Left lobe of liver (tissue), 2 donors: Measurements from ENCODE around the gene ARHGAP22. TPM values are rescaled to one million over a fixed set of nuclear protein-coding genes. Genes with fewer than 3 reads are reported as not detected.
"Not testable (repeated sequence)": the region's sequence is repeated elsewhere in the genome, so short reads cannot be mapped to it uniquely, and the experiment has no call there.

Experiments used
- ATAC-seq: fragments of 200-7000 bp; cut with Tn5 transposase; one replicate; pipeline ENCODE4 v1.9.1; 2020; ENCODE audit warnings: mild to moderate bottlenecking, moderate library complexity
- DNase-seq: peaks from one replicate; pipeline ENCODE4 v3.0.0-alpha.2; 2020; ENCODE audit warnings: low spot score
- total RNA-seq: library from RNA; stranded (reverse); gene quantifications from one replicate; pipeline ENCODE4 v1.2.1, GENCODE V29; 2021
- donor health status: DM: no; HTN: no; CAD: no; lungs with moderate emphysema.
- donor health status: DM: no; HTN: yes; CAD: no.

The ARHGAP22 gene
- total RNA-seq, 1 donor from 2014 or later, result 0.13 TPM

DNA sequence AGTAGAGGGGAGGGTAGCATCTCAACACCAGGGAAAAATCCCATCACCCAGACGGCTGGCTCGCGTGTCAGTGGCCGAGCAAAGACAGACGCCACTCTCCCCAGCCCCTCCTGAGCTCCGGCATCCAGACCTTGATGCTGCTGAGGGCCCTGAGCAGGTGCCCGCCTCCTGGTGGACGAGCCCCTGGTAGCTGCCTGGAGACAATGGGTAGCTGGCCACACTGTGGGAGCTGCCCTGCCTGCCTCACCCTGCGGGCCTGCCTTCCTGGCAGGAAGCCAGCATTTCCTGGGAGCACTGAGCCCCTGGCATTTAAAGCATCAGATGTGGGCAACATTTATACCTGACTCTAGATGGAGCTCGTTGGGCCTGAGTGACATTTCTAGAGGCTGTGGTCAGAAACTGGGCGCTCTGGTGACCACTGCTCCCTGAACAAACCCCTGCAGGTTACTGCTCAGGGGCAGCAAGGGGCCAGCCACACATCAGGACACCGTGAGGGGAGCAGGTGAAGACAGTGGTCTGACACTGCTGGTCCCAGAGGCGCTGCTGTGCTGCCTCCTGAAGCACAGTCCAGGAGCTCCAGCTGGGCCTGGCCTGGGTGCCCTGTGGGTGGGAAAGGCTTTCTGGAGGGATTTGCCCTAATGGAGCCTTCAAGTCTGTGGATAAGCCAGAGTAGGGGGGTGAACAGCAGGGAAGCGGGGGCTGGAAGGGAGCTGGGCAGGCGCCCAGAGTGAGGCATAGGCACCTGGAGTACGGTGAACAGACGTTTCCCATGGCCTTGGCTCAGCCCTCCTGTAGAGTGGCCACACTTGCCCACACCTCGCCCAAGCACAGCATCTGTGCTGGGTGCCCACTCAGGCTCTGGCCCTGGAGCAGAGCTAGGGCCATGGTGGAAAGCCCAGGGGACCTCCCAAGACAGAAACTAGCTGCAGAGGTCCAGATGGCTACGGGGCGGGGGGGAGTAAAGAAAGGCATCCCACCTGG, 159.7 kb downstream of the ARHGAP22 start:
- ATAC-seq, result no peak
- peak; percentile 42 for DNase-seq

DNA sequence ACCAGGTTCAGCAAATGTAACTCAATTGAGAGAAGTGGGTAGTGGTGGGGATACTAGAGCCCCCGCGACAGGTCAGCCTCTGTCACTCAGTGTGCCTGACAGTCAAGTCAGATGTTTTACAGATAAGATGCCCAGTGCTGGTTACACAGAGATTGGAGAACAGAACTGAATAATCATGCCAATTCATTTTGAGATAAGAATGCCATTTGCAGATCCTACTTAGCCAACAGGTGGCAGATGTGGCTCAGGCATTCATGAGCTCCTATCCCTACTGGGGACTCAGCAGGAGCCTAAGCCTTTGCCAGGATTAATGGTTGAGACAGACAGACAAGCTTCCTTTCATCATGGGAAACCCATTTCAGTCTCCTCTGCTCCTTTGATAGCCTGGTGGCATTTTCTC, 160.6 kb downstream of the ARHGAP22 start:
- ATAC-seq (peak; percentile 68), DNase-seq (no peak)

DNA sequence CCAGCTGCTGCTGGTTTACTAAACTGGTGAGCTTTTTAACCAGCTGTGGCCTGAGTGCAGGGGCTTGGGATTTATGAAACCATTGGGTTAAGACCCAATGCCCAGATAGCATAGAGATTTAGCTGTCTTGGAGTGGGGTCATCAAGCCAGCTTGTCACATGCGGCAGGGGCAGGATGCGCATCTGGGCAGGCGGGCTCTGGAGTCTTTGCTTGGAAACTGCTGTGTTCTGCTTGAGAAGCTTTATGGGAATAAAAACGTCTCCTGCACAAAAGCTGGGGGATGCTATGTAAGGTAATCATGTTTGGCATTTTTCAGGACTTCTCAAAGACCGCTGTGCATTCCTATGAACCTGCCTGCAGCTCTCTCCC, 162.1 kb downstream of the ARHGAP22 start:
- DNase-seq, result no peak
- no peak for ATAC-seq

DNA sequence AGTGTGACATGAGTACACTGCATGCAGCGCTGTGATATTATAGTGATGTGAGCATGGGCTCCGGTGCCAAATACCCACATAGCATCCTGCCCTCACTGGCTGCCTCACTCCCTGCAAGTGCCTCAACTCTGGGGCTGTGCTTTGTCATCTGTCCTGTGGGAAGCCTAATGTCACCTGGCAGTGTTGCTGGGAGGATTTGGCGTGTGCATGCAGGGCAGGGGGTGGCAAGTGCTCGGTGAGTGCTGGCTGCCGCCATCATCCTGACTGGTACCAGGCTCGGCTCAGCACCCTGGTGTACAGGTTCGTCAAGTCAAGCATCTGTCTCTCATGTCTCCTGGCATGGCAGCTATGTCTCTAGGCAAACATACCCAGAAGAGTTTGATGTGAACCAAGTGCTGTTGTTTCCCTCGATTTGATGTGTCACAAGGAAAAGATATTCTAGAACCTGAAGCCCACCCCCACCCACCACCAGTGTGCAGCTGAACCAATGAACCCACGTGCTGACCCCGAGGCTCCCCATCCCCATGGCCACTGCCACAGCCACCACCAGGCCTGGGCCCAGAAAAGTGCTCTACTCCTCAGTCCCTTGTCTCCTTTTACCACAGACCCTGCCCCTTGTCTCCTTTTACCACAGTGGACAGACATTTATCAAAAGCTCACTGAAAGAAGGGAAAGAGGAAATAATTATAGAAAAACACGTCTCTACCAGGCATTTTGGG, 162.6 kb downstream of the ARHGAP22 start:
- no peak for ATAC-seq
- DNase-seq, result peak; percentile 43

DNA sequence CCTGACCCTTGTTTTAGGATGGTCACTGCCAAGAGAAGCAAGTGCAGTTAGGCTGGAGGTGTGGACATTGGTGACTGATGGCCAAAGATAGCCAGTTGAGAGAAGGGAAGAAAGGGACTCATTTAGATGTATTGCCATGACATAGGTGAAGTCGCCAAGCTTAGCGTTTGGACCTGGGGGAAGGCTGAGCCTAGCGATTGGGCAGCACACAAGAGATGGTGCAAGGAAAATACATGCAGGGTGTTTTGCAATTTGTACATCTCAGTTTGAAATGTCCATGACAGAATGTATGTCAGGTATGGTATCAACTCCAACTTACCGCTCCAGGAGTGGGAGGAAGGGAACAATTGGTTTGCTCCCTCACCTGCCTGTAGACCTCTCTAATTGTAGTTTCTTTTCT, 164.1 kb downstream of the ARHGAP22 start:
- ATAC-seq (no peak), DNase-seq (no peak)

DNA sequence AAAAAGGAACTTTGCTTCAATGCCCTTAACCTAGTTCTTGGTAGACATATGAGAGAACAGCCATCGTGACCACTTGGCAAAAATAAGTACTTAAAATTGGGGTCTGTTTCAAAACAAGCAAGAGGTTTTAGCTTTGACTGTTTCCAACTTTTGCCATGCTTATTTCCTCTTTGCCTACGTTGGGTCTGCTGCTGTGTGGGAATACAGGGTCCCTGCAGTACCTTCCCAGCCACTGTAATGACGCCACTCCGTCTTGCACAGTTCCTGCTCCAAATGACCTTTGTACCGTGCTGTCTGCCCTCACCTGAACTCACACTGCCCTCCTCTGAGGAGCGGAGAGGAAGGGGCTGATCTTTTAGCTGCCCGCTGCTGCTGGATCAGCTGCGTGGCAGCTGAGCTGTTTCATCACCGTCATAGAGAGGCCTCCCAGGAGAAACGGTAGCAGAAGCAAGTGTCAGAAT, 165.3 kb downstream of the ARHGAP22 start:
- ATAC-seq (peak; percentile 64), DNase-seq (peak; percentile 47)

DNA sequence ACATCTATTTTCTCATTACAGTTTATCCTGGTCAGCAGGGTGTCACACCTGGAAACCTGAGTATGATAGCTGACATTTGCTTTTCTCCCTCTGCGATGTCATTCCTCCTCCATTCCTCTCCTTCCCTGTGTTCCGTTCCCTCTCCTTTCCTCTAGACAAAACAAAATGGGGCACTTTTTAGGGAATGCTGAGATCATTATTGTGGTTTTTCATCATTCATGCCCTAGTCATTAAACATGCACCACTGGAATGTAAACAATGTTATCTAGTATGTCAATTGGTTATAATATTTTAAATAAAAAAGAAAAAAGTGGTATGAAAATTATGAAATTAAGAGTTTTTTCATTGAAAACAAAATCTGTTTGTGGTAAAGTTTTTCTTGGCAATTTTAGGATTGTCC, 165.8 kb downstream of the ARHGAP22 start:
- ATAC-seq (no peak), DNase-seq (no peak)

DNA sequence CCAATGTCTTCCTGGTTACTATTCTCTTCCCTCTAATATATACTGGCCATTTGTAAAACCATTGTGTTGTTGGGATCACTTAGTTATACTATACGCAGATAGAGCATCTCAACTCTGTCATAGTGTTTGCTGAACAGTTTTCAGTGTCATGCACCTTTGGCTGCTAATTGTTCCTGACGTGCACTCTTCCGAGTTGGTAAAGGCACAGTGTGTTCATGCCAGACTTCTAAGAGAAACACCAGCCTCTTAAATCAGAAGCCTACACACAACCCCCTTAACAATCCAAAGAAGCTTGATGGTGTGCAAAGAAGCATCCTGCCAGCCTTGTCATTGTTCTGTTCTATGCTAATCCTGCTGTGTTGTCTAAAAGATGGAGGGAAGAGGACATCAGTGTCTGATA, 167.3 kb downstream of the ARHGAP22 start:
- no peak for ATAC-seq
- no peak for DNase-seq

DNA sequence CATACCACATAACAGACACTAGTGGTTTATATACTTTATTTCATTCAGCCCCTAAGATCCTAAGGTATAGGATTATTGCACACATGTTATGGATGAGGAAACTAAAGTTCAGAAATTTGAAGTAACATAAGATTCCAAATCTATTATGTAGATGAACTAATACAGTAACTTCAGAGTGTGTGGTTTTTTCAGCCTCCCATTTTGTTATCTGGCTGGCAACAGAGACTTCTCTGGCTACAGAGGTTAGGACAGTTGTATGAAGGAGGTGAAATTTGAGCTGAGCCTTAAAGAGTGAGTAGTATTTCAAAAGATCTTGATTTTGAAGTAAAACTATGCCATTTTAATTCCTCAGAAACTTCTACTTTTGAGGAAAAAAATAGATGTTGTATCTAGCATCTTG, 173.0 kb downstream of the ARHGAP22 start:
- ATAC-seq (no peak), DNase-seq (no peak)

DNA sequence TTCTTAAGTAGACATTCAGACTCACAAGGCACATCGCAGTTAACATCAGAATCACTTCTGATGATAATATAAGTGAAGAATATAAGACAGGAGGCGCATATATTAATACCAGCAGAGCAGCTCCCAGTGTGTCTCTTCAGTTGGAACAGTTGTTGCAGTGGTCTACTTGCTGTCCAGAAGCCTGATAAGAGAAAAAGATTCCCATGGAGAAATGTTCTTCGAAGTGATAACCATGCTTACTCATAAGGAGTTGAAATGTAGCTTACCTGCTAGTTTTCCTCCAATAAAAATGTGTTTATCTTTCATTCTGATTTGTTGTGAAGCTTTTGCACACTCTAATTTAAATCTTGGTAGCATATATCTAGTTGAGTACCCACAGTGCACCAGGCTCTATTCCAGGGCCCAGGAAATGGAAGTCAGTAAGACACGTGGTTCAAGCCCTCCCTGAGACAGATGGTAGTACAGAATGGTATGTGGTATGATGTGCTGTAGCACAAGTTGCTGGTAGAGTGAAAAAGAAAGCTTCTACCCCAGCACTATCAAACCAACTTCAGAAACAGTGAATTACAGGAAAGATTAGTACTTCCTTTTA, 174.4 kb downstream of the ARHGAP22 start:
- no peak for DNase-seq
- no peak for ATAC-seq

DNA sequence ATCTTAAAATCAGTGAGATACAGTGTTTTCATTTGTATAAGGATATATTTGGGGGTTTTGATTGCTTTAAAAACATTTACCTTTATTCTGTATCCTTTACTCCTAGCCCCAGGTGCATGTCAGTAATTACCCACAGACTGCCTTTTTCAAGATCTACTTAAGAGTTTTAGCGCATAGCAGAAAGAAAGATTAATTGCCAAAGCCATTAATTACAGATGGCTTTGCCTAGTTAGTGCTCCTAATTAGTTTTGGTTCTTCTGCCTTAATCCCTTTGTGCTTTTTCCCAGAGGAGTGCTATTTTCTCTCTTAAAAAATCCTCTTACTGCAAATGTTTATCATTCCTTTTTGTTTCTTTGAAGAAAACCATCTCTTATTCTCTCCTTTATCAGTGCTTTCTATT, 175.6 kb downstream of the ARHGAP22 start:
- DNase-seq, result no peak
- ATAC-seq, result no peak

DNA sequence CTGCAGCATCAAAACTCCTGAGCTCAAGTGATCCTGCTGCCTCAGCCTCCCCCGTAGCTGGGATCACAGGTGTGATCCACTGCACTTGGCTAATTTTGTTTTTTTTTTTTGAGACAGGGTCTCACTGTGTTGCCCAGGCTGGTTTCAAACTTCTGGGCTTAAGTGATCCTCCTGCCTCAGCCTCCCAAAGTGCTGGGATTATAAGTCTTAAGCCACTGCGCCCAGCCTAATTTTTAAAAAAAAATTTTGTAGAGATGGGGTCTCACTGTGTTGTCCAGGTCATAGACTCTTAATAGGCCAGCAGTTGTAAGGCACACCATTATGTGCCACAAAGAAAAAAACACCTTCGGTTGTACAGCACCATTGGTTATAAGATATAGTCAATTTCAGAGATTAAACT, 176.0 kb downstream of the ARHGAP22 start:
- no peak for ATAC-seq
- DNase-seq, result no peak

DNA sequence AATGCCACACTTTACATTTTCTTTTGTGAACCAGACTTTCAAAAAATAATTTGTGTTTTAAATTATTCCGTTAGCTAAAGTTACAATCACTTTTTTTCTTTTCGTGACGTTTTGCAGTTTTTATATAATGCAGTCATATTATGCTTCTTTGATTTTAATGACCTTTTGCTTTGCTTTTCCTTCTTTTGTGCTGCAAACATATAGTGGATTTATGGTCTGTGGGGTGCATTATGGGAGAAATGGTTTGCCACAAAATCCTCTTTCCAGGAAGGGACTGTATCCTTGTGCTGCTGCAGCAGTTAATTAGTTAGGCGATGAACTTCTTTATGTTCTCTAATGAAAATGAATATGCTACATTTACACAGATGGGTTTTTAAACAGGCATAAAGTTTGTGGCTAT, 181.0 kb downstream of the ARHGAP22 start:
- ATAC-seq (no peak), DNase-seq (no peak)

DNA sequence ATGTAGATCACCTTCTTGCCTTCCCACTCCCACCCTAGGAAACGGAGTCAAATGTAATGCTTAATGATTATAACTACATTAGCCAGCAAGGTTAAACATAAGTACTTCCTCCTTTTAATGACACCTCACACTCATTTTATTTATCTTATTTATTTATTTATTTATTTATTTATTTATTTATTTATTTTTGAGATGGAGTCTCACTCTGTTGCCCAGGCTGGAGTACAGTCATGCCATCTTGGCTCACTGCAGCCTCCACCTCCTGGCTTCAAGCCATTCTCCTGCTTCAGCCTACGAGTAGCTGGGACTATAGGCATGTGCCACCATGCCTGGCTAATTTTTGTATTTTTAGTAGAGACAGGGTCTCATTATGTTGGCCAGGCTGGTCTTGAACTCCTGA, 183.0 kb downstream of the ARHGAP22 start:
- ATAC-seq, DNase-seq: not testable (repeated sequence)

DNA sequence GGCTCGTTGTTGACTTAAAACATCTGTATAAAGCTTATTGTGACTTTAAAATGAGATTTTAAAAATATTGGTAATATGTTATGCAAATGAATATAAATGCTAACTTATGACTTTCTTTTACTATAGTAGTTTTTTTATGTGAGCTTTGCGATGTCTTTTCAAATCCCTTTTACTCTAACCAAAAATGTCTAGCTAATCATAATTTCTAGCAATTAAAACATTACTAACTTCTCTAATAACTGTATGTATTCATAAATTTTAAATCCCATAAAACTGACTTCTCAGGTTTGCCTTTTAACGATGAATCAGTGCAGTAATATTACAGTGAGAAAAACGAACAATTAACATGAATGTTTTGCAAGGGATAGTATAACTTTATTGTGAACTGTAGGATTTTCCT, 185.2 kb downstream of the ARHGAP22 start:
- ATAC-seq (no peak), DNase-seq (no peak)

DNA sequence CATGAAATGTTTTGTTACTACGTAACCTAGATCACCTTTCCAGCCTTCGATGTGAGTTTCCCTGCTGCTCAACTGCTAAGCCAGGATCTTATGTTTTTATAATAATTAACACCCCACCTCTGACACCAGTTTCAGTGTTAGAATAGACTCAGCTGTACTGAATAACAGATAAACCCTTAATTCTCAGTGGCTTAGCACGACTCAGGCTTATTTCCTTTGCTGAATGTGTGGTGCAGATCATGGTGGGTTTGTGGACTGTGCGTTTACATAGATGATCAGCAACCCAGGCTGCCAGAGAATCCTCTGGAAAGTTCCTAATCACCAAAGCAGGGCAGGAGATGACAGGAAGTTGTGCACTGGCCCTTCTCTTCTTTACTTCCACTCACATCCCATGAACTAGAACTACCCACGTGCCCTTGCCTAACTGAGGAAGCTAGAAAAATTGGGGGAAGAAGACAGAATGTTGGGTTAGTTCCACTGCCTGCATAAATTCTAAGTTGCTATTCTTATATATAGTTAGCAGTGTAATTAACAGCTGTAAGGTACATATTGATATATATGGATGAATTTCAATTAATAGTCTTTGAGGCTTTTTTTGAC, 186.6 kb downstream of the ARHGAP22 start:
- ATAC-seq (no peak), DNase-seq (no peak)

DNA sequence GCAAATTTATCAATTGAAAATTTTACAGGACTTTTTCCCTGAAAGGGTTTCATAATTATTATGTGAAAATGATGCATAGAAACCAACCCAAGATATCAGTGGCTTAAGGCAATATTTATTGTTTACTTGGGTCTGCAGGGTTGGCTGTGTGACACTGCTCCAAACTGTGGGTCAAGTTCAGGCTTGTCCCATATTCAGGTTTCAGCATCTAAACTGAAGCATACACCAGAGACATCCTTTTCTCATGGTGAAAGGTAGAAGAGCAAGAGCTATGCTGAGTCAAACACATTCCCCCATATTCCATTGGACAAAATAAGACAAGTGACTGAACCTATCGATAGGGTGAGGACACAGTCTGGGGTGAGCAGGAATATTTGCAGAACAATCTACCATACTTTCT, 187.5 kb downstream of the ARHGAP22 start:
- ATAC-seq, result no peak
- no peak for DNase-seq

DNA sequence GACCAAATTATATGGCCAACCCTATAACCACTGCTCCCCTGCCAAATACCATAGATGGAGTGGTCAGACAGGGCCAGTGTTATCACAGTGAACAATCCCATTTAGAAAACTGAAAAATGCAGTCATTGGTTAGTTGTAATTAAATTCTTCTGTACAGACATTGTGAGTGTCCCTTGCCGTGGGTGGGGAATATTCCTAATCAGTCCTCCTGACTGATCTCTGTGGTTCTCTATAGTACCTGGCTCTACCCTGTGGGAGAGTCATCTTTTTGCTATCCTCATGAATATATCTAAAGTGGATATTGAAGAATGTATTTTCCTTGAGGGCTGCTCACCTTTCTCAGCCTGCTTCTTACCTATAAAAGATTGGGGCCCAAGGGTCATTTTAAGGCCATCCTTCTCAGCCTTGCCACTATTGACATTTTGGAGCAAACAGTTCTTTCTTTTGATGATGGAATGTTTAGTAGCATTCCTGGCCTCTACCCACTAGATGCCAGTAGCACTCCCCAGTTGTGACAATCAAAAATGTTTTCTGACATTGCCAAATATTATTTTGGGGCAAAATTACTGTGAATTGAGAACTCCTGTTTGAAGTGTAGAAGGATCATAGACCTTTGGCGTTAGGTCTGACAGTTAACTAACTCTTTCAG, 188.2 kb downstream of the ARHGAP22 start:
- DNase-seq (no peak), ATAC-seq (no peak)

DNA sequence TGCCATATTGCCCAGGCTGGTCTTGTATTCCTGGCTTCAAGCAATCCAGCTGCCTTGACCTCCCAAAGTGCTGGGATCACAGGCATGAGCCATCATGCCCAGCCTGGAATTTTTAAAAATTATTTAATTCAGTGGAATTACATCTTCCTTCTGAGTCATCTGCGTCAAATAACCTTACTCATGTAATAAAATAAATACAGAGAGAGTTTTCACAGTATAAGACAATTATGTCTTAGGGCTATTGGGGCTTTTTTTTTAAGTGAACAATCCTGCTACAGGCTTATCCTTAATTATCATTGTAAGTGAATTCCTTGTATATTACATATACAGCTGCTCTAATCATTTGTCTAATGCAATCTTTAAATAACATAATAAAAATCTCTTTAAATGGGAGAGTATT, 190.1 kb downstream of the ARHGAP22 start:
- ATAC-seq (no peak), DNase-seq (no peak)

DNA sequence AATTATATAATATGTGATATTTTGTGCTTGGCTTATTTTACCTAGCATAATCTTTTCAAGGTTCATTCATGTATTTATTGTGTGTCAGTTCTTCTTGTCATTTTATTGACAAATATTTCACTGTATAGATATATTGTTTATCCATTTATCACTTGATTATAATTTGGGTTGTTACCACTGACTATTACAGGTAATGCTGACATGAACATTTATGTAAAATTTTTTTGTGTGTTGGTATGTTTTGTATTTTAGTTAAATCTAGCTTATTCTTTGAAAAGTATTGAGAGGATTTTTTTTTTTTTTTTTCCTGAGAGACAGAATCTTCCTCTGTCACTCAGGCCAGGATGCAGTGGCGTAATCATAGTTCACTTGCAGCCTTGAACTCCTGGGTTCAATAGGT, 190.7 kb downstream of the ARHGAP22 start:
- no peak for DNase-seq
- ATAC-seq, result no peak

DNA sequence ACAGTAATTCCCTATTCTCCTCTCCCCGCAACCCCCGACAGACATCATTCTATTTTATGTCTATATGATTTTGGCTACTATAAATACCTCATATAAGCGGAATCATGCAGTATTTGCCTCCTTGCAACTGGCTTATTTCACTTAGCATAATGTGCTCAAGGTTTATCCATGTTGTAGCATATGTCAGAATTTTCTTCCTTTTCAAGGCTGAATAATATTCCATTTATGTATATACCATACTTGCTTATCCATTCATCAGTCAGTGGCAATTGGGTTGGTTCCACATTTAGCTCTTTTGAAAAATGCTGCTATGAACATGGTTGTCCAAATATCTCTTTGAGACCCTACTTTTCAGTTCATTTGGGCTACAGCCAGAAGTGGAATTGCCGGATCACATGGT, 191.9 kb downstream of the ARHGAP22 start:
- DNase-seq, result no peak
- no peak for ATAC-seq
